Uterus (tissue), 2 donors: ENCODE measurements around the gene ST3GAL2.

Experiments
- POLR2A ChIP-seq, 2 donors: fragments of 450-650 bp; IDR thresholded peaks; one replicate each; pipeline ENCODE4 v1.6.1; 2016; ENCODE audit warnings: antibody characterized with exemption in 2 of 2, mild to moderate bottlenecking in 1 of 2, moderate library complexity in 1 of 2
- TF ChIP-seq, protein P1 (sequence below), 4 experiments: fragments of 200-600 bp in 2 of 4; fragments of 450-650 bp in 2 of 4; sonication (generic) in 2 of 4; IDR thresholded peaks; one replicate each; pipeline ENCODE4 v1.5.1; 2016 to 2019; ENCODE audit warnings: antibody characterized with exemption in 4 of 4, mild to moderate bottlenecking in 2 of 4, moderate library complexity in 1 of 4

DNA sequence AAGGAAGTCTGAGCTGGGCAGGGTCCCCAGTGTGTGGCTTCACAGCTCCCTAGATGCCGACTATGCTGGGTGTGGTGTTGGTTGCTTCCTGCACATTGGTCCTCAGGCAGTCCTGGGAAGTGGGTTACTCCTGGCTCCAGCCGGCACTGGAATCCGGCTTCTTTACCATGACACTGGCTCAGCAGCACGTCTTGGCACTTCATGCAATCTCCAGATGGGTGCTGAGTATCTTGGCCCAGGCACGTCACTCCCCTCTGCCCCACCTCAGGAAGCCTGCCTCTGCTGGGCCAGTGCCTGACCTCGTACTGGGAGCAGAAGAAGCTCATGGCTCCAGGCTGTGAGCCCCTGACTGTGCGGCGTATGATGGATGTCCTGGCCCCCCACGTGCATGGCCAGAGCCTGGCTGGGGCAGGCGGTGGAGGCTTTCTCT is 40.0 kb upstream of the ST3GAL2 start:
- TF ChIP-seq, protein P1, sequence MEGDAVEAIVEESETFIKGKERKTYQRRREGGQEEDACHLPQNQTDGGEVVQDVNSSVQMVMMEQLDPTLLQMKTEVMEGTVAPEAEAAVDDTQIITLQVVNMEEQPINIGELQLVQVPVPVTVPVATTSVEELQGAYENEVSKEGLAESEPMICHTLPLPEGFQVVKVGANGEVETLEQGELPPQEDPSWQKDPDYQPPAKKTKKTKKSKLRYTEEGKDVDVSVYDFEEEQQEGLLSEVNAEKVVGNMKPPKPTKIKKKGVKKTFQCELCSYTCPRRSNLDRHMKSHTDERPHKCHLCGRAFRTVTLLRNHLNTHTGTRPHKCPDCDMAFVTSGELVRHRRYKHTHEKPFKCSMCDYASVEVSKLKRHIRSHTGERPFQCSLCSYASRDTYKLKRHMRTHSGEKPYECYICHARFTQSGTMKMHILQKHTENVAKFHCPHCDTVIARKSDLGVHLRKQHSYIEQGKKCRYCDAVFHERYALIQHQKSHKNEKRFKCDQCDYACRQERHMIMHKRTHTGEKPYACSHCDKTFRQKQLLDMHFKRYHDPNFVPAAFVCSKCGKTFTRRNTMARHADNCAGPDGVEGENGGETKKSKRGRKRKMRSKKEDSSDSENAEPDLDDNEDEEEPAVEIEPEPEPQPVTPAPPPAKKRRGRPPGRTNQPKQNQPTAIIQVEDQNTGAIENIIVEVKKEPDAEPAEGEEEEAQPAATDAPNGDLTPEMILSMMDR (IDR thresholded peaks at IDR 0.05): no peak
- no peak for TF ChIP-seq POLR2A (IDR thresholded peaks at IDR 0.05)
